PC-3 (cell line): ENCODE data around the gene STAT5B.

ENCODE experiments used
- CTCF ChIP-seq: fragments of 300-600 bp; sonication (generic); conservative IDR thresholded peaks from 2 replicates; pipeline ENCODE4 v1.5.1; 2017; ENCODE audit warnings: antibody characterized with exemption, low read depth, mild to moderate bottlenecking, low read length
- EZH2 ChIP-seq: fragments of 300-600 bp; sonication (generic); IDR thresholded peaks from one replicate; pipeline ENCODE4 v1.6.1; 2017; ENCODE audit warnings: antibody characterized with exemption, mild to moderate bottlenecking, low read length; ENCODE audit not compliant: unreplicated experiment

DNA sequence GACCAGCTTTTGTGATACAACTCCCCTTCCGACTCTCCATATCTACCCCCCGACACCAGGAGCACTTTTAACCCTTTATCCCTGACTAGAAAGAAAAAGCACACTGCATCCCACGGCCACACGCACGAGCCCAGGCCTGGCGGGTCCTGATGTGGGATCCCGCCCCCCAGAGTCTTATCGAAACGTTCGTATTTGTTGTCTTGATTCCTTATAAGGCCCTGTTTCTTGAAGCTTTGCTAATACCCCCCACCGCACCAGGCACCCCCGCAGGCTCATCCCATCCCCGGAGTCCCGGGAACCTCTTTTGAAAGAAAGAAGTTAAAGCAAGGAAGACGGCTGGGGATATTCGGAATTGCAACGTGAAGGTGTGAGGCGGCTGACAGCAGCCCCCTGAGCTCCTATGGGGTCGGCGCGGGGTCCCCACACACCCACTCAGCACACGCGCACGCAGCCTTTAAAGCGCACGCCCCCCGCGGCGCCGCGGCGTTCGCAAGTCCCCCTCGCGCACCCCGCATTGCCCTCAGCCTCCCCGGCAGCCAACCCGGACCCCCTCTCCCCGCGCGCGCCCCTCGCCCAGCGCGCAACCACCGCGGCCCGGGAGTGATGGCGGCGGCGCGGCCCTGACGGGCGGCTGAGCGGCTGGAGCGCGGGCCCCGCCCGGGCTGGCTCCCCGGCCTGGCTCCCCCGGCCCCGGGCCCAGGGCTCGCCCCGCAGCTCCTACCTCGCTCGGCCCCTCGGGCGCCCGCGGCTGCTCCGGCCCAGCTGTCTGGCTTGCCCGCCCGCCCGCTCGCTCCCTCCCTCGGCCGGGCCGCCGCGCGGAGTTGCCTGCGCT lies 448 bp downstream of the STAT5B start:
- TF ChIP-seq CTCF (no peak), EZH2 (no peak)
